HepG2 (cell line): Measurements from ENCODE around the gene DCUN1D3. TPM values are rescaled to one million over a fixed set of nuclear protein-coding genes. Genes with fewer than 3 reads are reported as not detected.

Experiments used
- FOXK2 ChIP-seq: fragments of 450-650 bp; IDR thresholded peaks from 2 replicates; pipeline ENCODE4 v1.6.1; 2016
- HNRNPLL ChIP-seq: fragments of 200-400 bp; formaldehyde crosslinking; IDR thresholded peaks from 2 replicates; pipeline ENCODE4 v1.6.1; 2017; ENCODE audit warnings: mild to moderate bottlenecking, low read depth, low read length; ENCODE audit not compliant: poor library complexity, severe bottlenecking
- KDM4B ChIP-seq: sonication (generic); formaldehyde crosslinking; IDR thresholded peaks from 2 replicates; pipeline ENCODE4 v1.4.0; 2020; ENCODE audit warnings: missing genetic modification reagents
- KIAA2018 ChIP-seq: sonication (generic); formaldehyde crosslinking; IDR thresholded peaks from 2 replicates; pipeline ENCODE4 v1.5.0; 2020; ENCODE audit warnings: mild to moderate bottlenecking, missing genetic modification reagents, borderline replicate concordance
- MED8 ChIP-seq: sonication (generic); formaldehyde crosslinking; IDR thresholded peaks from 2 replicates; pipeline ENCODE4 v1.8.1; 2023; ENCODE audit warnings: mild to moderate bottlenecking, missing genetic modification reagents; ENCODE audit not compliant: insufficient replicate concordance
- NR2F1 ChIP-seq, 2 experiments: fragments of 450-650 bp in 1 of 2; formaldehyde crosslinking in 1 of 2; IDR thresholded peaks; 2 replicates each; pipeline versions ENCODE4 v1.5.0 to v1.6.1; 2016 to 2020; ENCODE audit warnings: mild to moderate bottlenecking in 1 of 2, missing compliant biosample characterization in 1 of 2, missing genetic modification reagents in 1 of 2, moderate library complexity in 1 of 2
- PBX3 ChIP-seq: sonication (generic); formaldehyde crosslinking; IDR thresholded peaks from 2 replicates; pipeline ENCODE4 v1.8.1; 2023; ENCODE audit warnings: missing genetic modification reagents, inconsistent platforms, borderline replicate concordance
- RARA ChIP-seq: IDR thresholded peaks from 2 replicates; pipeline ENCODE4 v1.6.1; 2016; ENCODE audit warnings: missing genetic modification reagents, missing compliant biosample characterization
- RORA ChIP-seq: sonication (generic); formaldehyde crosslinking; IDR thresholded peaks from 2 replicates; pipeline ENCODE4 v1.5.0; 2020; ENCODE audit warnings: mild to moderate bottlenecking, missing genetic modification reagents, moderate library complexity
- SRY ChIP-seq: sonication (generic); formaldehyde crosslinking; IDR thresholded peaks from 2 replicates; pipeline ENCODE4 v1.8.0; 2022; ENCODE audit warnings: mild to moderate bottlenecking, missing genetic modification reagents
- TP53 ChIP-seq: sonication (generic); formaldehyde crosslinking; conservative IDR thresholded peaks from 2 replicates; pipeline ENCODE4 v1.4.0; 2020; ENCODE audit warnings: missing genetic modification reagents
- ZNF10 ChIP-seq: sonication (generic); formaldehyde crosslinking; IDR thresholded peaks from 2 replicates; pipeline ENCODE4 v1.4.0; 2020; ENCODE audit warnings: mild to moderate bottlenecking, low read depth, missing genetic modification reagents, borderline replicate concordance
- ZNF225 ChIP-seq: sonication (generic); formaldehyde crosslinking; IDR thresholded peaks from 2 replicates; pipeline ENCODE4 v1.4.0; 2020; ENCODE audit warnings: mild to moderate bottlenecking, missing genetic modification reagents
- polyA plus RNA-seq, 8 experiments: library from polyadenylated mRNA; depleted of rRNA in 3 of 8; stranded (reverse) in 7 of 8; unstranded in 1 of 8; fragments of >200 nt; fragmentation: Illumina TruSeq in 4 of 8; extraction: Trizol in 4 of 8; gene quantifications; 2 replicates each; pipeline versions ENCODE4 v1.2.1 to v1.2.3, GENCODE V29; 2011 to 2016; ENCODE audit warnings: low read depth in 4 of 8, missing spikeins in 1 of 8, mixed read lengths in 1 of 8; ENCODE audit not compliant: insufficient read depth in 1 of 8
- total RNA-seq, 5 experiments: library from RNA; depleted of rRNA; stranded (reverse); fragments of >200 nt; fragmentation: Illumina TruSeq; extraction: Trizol; gene quantifications; 2 replicates each; pipeline ENCODE4 v1.2.3, GENCODE V29; 2016; ENCODE audit warnings: low read depth in 1 of 5
- TF ChIP-seq, protein P1 (sequence below): IDR thresholded peaks from 2 replicates; pipeline ENCODE4 v1.6.1; 2016; ENCODE audit warnings: mild to moderate bottlenecking, missing biosample characterization, missing genetic modification reagents
- TF ChIP-seq, protein P2 (sequence below): sonication (generic); formaldehyde crosslinking; IDR thresholded peaks from 2 replicates; pipeline ENCODE4 v1.4.0; 2020; ENCODE audit warnings: mild to moderate bottlenecking, missing genetic modification reagents
- TF ChIP-seq, protein P3 (sequence below): sonication (generic); formaldehyde crosslinking; IDR thresholded peaks from 2 replicates; pipeline ENCODE4 v1.4.0; 2020; ENCODE audit warnings: mild to moderate bottlenecking, missing genetic modification reagents, borderline replicate concordance
- TF ChIP-seq, protein P4 (sequence below): sonication (generic); formaldehyde crosslinking; IDR thresholded peaks from 2 replicates; pipeline ENCODE4 v1.8.1; 2023; ENCODE audit warnings: mild to moderate bottlenecking, moderate library complexity, missing genetic modification reagents

Gene DCUN1D3
- total and polyA plus RNA-seq, 2 of the 13 experiments (the other 11 are each of a cell fraction or from before 2014, with no cell fraction given): 5.0 to 19.3 TPM

GRCh38 chr16:20901068-20901435 is 894 bp upstream of the DCUN1D3 start (continued):
- TF ChIP-seq NR2F1 (CRISPR knock-in tag; IDR thresholded peaks at IDR 0.05) (no peak), HNRNPLL (no peak), RORA (CRISPR knock-in tag) (no peak), PBX3 (CRISPR knock-in tag) (0 out of 2 replicates have a peak, but pooled peaks have one; percentile 55), ZNF225 (CRISPR knock-in tag) (no peak), MED8 (CRISPR knock-in tag) (no peak), RARA (CRISPR knock-in tag) (no peak), TP53 (CRISPR knock-in tag) (no peak), SRY (CRISPR knock-in tag) (peak; percentile 18; the same call in 1 of the 2 replicates), FOXK2 (no peak), KDM4B (CRISPR knock-in tag) (no peak), KIAA2018 (CRISPR knock-in tag) (0 out of 2 replicates have a peak, but pooled peaks have one; percentile 40), ZNF10 (CRISPR knock-in tag) (no peak)
- TF ChIP-seq, protein P1, sequence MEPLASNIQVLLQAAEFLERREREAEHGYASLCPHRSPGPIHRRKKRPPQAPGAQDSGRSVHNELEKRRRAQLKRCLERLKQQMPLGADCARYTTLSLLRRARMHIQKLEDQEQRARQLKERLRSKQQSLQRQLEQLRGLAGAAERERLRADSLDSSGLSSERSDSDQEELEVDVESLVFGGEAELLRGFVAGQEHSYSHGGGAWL (CRISPR knock-in tag): no peak; the same call in 1 of the 2 replicates
- TF ChIP-seq, protein P2, sequence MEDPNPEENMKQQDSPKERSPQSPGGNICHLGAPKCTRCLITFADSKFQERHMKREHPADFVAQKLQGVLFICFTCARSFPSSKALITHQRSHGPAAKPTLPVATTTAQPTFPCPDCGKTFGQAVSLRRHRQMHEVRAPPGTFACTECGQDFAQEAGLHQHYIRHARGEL (CRISPR knock-in tag): no peak
- TF ChIP-seq, protein P3, sequence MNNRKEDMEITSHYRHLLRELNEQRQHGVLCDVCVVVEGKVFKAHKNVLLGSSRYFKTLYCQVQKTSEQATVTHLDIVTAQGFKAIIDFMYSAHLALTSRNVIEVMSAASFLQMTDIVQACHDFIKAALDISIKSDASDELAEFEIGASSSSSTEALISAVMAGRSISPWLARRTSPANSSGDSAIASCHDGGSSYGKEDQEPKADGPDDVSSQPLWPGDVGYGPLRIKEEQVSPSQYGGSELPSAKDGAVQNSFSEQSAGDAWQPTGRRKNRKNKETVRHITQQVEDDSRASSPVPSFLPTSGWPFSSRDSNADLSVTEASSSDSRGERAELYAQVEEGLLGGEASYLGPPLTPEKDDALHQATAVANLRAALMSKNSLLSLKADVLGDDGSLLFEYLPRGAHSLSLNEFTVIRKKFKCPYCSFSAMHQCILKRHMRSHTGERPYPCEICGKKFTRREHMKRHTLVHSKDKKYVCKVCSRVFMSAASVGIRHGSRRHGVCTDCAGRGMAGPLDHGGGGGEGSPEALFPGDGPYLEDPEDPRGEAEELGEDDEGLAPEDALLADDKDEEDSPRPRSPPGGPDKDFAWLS: no peak
- TF ChIP-seq, protein P4, sequence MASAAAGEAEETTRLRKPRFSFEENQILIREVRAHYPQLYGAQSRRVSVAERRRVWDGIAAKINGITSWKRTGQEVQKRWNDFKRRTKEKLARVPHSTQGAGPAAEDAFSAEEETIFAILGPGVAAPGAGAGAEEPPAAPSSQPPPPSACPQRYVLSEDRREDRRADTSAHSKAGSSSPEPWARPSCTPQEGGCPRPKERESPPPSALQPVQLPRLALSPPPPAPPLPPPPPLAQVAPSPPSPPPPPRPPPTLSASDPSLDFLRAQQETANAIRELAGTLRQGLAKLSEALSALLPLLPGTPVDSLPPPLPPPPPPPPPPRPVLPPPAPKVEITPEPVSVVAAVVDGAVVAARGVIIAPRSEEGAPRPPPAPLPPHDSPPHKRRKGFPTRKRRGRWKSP (CRISPR knock-in tag): 0 out of 2 replicates have a peak, but pooled peaks have one; percentile 32
